Measurements from ENCODE around the gene PPID.

PPID gene

DNA sequence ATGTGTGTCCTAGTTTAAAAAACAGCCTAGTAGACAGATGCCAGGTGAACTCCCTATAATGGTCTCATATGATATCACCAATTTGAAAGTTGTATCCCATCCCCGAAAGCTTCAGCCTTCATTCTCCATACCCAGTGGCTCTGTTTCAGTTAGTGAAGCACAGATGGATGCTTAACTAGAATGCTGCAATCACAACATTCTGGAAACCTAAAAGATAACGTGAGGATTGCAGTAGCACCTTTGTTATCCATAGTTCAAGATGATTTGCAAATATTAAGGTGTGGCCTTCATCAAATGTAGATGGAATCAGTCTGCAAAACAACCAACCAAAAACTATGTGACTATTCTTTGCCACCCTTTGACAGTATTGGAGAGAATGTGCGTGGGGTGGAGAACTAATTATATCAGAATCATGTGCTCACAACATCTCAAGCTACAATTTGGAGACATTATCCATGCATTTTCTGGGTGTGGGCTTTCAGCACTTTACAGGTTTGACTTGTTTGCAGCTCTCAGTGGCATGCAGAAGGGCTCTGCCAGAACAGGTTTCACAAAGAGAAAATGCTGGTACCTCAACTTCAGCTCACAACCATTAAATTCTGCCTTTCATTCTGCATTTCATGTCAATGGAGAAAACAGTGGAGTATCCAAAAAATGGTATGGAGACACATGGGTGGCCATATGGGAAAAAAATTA is 18.3 kb upstream of the PPID start:
- Histone ChIP-seq H3K4me3 (ENCODE audit: low read depth, low read length) (no peak overlapping the region), H3K27me3 (ENCODE audit: insufficient read depth, low read depth, severe bottlenecking) (no peaks in the 10 kb centered on the region), H3K36me3 (no peaks in the 10 kb centered on the region), H3K9me3 (ENCODE audit: severe bottlenecking) (no peaks in the 10 kb centered on the region), H3K27ac (no peak overlapping the region)
- TF ChIP-seq, protein P1, sequence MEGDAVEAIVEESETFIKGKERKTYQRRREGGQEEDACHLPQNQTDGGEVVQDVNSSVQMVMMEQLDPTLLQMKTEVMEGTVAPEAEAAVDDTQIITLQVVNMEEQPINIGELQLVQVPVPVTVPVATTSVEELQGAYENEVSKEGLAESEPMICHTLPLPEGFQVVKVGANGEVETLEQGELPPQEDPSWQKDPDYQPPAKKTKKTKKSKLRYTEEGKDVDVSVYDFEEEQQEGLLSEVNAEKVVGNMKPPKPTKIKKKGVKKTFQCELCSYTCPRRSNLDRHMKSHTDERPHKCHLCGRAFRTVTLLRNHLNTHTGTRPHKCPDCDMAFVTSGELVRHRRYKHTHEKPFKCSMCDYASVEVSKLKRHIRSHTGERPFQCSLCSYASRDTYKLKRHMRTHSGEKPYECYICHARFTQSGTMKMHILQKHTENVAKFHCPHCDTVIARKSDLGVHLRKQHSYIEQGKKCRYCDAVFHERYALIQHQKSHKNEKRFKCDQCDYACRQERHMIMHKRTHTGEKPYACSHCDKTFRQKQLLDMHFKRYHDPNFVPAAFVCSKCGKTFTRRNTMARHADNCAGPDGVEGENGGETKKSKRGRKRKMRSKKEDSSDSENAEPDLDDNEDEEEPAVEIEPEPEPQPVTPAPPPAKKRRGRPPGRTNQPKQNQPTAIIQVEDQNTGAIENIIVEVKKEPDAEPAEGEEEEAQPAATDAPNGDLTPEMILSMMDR (IDR thresholded peaks at IDR 0.05; ENCODE audit: low read depth, low read length), result no peak
- no peak for DNase-seq

DNA sequence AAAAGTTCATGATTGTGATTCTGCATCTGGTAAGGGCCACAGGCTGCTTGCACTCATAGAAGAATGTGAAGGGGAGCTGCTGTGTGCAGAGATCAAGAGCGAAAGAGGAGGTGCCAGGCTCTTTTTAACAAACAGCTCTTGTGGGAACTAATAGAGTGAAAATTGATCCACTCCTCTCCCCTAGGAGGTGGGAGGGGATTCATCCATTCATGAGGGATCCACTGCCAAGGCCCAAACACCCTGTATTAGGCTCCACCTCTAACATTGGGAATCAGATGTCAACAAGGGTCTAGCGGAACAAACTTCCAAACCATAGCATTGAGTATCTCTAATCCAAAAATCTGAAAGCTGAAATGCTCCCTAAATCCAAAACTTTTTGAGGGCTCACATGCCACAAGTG is 16.4 kb upstream of the PPID start:
- no peak overlapping the region for H3K27ac ChIP-seq
- H3K36me3 ChIP-seq, result no peaks in the 10 kb centered on the region
- no peaks in the 10 kb centered on the region for H3K27me3 ChIP-seq (ENCODE audit: insufficient read depth, low read depth, severe bottlenecking)
- H3K4me3 ChIP-seq (ENCODE audit: low read depth, low read length), result no peak overlapping the region
- no peaks in the 10 kb centered on the region for H3K9me3 ChIP-seq (ENCODE audit: severe bottlenecking)
- TF ChIP-seq, protein P1 (IDR thresholded peaks at IDR 0.05; ENCODE audit: low read depth, low read length), result no peak
- DNase-seq, result no peak

DNA sequence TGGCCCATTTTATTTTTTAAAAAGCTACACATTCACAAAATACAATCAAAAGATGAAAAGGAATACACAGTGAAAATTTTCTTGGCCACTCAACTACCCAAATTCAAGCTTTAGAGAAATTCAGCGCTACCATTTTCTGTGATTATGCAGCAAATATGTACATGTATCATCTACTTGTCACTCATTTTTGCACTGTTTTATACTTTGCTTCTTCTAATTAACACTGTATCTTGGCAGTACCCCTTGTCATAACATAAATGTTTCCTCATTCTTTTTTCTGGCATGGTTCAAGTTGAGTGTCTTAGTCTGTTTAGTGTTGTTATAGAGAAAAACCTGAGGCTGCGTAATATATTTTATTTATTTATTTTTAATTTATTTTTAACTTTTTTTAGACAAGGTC is 15.7 kb upstream of the PPID start:
- TF ChIP-seq, protein P1 (IDR thresholded peaks at IDR 0.05; ENCODE audit: low read depth, low read length), result no peak
- Histone ChIP-seq H3K4me3 (ENCODE audit: low read depth, low read length) (no peak overlapping the region), H3K36me3 (no peaks in the 10 kb centered on the region), H3K27ac (no peak overlapping the region), H3K27me3 (ENCODE audit: insufficient read depth, low read depth, severe bottlenecking) (no peaks in the 10 kb centered on the region), H3K9me3 (ENCODE audit: severe bottlenecking) (no peaks in the 10 kb centered on the region)
- no peak for DNase-seq

DNA sequence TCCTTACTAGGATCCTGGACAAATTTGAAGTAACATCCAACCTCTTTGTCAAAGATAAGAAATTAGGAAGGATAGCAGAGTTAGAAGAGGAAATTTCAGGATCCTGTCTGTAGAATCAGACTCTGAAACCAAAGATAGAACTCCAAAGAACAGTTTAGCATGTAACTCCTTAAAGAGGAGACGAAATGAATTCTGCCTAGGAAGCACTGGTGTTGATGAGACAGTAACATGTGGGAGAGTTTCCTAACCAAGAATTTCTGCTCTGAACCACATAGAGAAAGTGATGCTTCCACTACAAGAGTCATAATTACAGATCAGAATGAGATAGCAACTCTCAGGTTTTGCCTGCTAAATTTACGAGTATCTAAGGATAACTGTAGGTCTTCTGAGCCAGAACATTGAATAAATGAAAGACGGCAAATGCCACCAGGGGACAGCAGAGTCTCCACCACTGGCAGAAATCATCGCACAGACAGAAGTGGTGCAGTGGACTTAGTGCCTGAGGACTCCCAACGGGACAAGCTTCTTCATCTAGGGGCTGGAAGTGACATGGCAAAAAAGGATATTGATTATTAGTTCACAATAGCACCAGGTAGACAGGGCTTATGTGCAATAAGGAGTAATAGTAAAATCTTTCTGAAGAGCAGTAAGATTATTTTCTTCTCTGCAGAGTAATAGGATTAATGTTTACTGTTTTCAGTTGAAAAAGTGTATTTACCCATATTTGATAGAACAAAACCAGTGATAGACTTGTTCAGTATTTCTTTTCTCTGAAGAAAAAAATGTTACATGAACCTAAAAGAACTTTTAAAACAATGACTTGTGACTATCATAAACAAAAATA is 6.7 kb upstream of the PPID start:
- H3K4me3 ChIP-seq (ENCODE audit: low read depth, low read length), result no peak overlapping the region
- DNase-seq, result peak; percentile 80
- TF ChIP-seq, protein P1 (IDR thresholded peaks at IDR 0.05; ENCODE audit: low read depth, low read length), result peak; percentile 95
- H3K9me3 ChIP-seq (ENCODE audit: severe bottlenecking), result no peaks in the 10 kb centered on the region
- H3K27me3 ChIP-seq (ENCODE audit: insufficient read depth, low read depth, severe bottlenecking), result no peaks in the 10 kb centered on the region
- H3K36me3 ChIP-seq, result no peaks in the 10 kb centered on the region
- H3K27ac ChIP-seq, result no peak overlapping the region

DNA sequence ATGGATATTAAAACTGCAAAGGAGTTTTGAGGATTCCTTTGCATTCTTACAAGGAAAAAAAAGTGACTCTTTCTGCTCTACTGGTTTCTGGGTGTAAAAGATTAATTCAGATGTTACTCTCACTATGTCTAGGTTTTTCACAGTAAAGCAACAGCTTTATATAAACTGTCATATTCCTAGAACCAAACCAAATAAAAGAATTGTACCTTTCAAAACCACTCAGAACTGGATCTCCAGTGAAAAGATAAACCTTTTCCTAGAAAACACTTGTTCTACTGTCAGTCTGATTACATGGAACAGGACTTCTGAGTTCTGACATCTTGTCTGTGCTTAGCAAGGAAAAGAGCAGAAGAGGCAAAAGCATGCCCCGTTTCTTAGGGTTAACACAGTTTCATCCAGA is 5.0 kb upstream of the PPID start:
- TF ChIP-seq, protein P1 (IDR thresholded peaks at IDR 0.05; ENCODE audit: low read depth, low read length), result no peak
- DNase-seq, result no peak
- no peaks in the 10 kb centered on the region for H3K27me3 ChIP-seq (ENCODE audit: insufficient read depth, low read depth, severe bottlenecking)

More for the DNA sequence above, 5.0 kb upstream of the PPID start:
- H3K9me3 ChIP-seq (ENCODE audit: severe bottlenecking), result no peaks in the 10 kb centered on the region
- H3K4me3 ChIP-seq (ENCODE audit: low read depth, low read length), result no peak overlapping the region
- no peak overlapping the region for H3K27ac ChIP-seq
- H3K36me3 ChIP-seq, result no peaks in the 10 kb centered on the region

Data from WERI-Rb-1 (cell line).